BE2C (cell line): ENCODE measurements around the gene CPD.
"Not testable (repeated sequence)": the region's sequence is repeated elsewhere in the genome, so short reads cannot be mapped to it uniquely, and the experiment has no call there.

Experiments used
- DNase-seq: peaks from one replicate; pipeline ENCODE4 v3.0.0-alpha.2; 2020
- H3K27me3 ChIP-seq: fragments of 250-450 bp; sonication (Bioruptor Pico); 2 replicates; pipeline ENCODE4 v1.5.1; 2020; ENCODE audit warnings: mild to moderate bottlenecking
- H3K36me3 ChIP-seq: fragments of 250-450 bp; sonication (Bioruptor Pico); 2 replicates; pipeline ENCODE4 v1.5.1; 2020; ENCODE audit warnings: mild to moderate bottlenecking
- H3K4me1 ChIP-seq: fragments of 250-450 bp; sonication (Bioruptor Pico); 2 replicates; pipeline ENCODE4 v1.5.1; 2020
- H3K4me3 ChIP-seq: 2 replicates; pipeline ENCODE4 v1.5.1; 2011; ENCODE audit warnings: low read depth, low read length
- H3K9me3 ChIP-seq: fragments of 250-450 bp; sonication (Bioruptor Pico); 2 replicates; pipeline ENCODE4 v1.5.1; 2020
- CTCF ChIP-seq: IDR thresholded peaks from 2 replicates; pipeline ENCODE4 v1.5.1; 2012; ENCODE audit warnings: mild to moderate bottlenecking, low read depth, low read length

The CPD gene

GRCh38 chr17:30337393-30337999, 41.2 kb upstream of the CPD start:
- Histone ChIP-seq H3K4me1 (no peaks in the 10 kb centered on the region), H3K9me3 (no peaks in the 10 kb centered on the region), H3K36me3 (no peaks in the 10 kb centered on the region), H3K4me3 (no peak overlapping the region), H3K27me3 (no peaks in the 10 kb centered on the region)
- no peak for TF ChIP-seq CTCF
- no peak for DNase-seq

- no peaks in the 10 kb centered on the region for H3K27me3 ChIP-seq
- no peak for DNase-seq
- H3K9me3 ChIP-seq: no peaks in the 10 kb centered on the region
- no peak overlapping the region for H3K4me3 ChIP-seq
- no peak for TF ChIP-seq CTCF
- H3K36me3 ChIP-seq: no peaks in the 10 kb centered on the region
- no peaks in the 10 kb centered on the region for H3K4me1 ChIP-seq
These were observed 39.6 kb upstream of the CPD start for GRCh38 chr17:30339086-30339485.

- Histone ChIP-seq H3K4me1 (no peaks in the 10 kb centered on the region; the same call in 1 of the 2 replicates), H3K4me3 (no peak overlapping the region), H3K9me3 (no peaks in the 10 kb centered on the region), H3K27me3 (no peaks in the 10 kb centered on the region), H3K36me3 (no peaks in the 10 kb centered on the region)
- DNase-seq: no peak
- no peak for TF ChIP-seq CTCF
These were observed 37.8 kb upstream of the CPD start for GRCh38 chr17:30340801-30341356.

GRCh38 chr17:30341703-30342249, 37.0 kb upstream of the CPD start:
- H3K27me3 ChIP-seq: no peaks in the 10 kb centered on the region
- H3K36me3 ChIP-seq: no peaks in the 10 kb centered on the region
- no peak for DNase-seq
- no peak for TF ChIP-seq CTCF
- no peak overlapping the region for H3K4me3 ChIP-seq
- H3K4me1 ChIP-seq: no peaks in the 10 kb centered on the region; the same call in 1 of the 2 replicates
- no peaks in the 10 kb centered on the region for H3K9me3 ChIP-seq

- not testable (repeated sequence) for DNase-seq, H3K9me3 ChIP-seq, H3K36me3 ChIP-seq, H3K27me3 ChIP-seq, H3K4me3 ChIP-seq, H3K4me1 ChIP-seq
These were observed 35.5 kb upstream of the CPD start for GRCh38 chr17:30343244-30343643.

GRCh38 chr17:30343796-30344195, 34.9 kb upstream of the CPD start:
- Histone ChIP-seq H3K4me1 (no peaks in the 10 kb centered on the region; the same call in 1 of the 2 replicates), H3K27me3 (no peaks in the 10 kb centered on the region), H3K4me3 (no peak overlapping the region)

More at GRCh38 chr17:30343796-30344195, 34.9 kb upstream of the CPD start:
- no peak for TF ChIP-seq CTCF
- Histone ChIP-seq H3K9me3 (no peaks in the 10 kb centered on the region), H3K36me3 (no peaks in the 10 kb centered on the region)
- no peak for DNase-seq
